Neural cell (in vitro differentiated cells): ENCODE data around the gene AASS.

Experiments used
- CTCF ChIP-seq: fragments of 450-650 bp; IDR thresholded peaks from 2 replicates; pipeline ENCODE4 v1.5.1; 2014; ENCODE audit warnings: antibody characterized with exemption, mild to moderate bottlenecking, moderate library complexity; ENCODE audit not compliant: poor library complexity, severe bottlenecking
- MXI1 ChIP-seq: fragments of 450-650 bp; conservative IDR thresholded peaks from 2 replicates; pipeline ENCODE4 v1.6.1; 2014; ENCODE audit warnings: antibody characterized with exemption, mild to moderate bottlenecking; ENCODE audit not compliant: poor library complexity, severe bottlenecking
- POLR2AphosphoS5 ChIP-seq: IDR thresholded peaks from 2 replicates; pipeline ENCODE4 v1.6.1; 2012

- no peak for TF ChIP-seq CTCF
- no peak for TF ChIP-seq MXI1
- no peak for TF ChIP-seq POLR2AphosphoS5
Observed at GRCh38 chr7:122166740-122167139, 22.7 kb upstream of the AASS start.
